GM19467 (cell line): ENCODE measurements around the gene GALNTL6.
"Not testable (repeated sequence)": the region's sequence is repeated elsewhere in the genome, so short reads cannot be mapped to it uniquely, and the experiment has no call there.

Experiments
- ATAC-seq: cut with Tn5 transposase; IDR thresholded peaks from one replicate; pipeline ENCODE4 v1.9.1; 2021; ENCODE audit warnings: mild to moderate bottlenecking, moderate library complexity; ENCODE audit not compliant: unreplicated experiment

Gene GALNTL6

DNA sequence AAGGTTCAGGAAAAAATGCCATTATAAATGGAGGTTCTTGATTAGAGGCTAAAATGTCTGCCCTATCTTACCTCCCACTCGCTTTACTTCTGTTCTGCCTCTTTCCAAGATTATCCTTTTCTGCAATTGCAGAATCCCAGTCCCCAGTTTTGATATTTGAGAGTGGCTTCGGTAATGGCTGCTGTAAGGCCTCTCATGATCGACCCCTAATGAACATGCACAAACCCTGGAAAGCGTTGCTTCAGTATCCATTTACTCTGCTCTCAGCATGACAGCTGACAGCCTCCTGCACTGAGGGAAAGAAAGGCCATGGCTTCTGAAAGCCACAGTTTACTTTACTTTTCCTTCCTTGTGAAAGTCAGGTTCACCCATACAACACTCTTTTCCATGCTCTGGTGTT lies 1030.0 kb downstream of the GALNTL6 start:
- no peak for ATAC-seq

DNA sequence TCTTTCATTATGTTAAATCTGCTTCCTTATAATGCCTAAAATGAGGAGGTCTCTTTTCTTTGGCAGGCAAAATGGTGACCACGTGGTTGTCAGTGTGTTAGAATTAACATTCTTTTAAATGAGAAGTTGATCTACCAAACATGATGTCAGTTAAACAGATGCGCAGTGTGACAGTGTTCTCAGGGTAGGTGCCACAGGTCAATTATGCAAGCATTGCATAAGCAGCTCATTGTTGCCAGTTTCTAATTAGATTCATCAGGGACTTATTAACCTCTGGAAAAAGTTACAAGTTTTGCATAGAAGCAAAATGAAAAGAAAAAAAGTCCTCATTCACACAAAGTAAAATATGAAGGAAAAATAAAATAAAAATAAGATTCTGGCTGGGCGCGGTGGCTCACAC lies 1031.4 kb downstream of the GALNTL6 start:
- no peak for ATAC-seq

DNA sequence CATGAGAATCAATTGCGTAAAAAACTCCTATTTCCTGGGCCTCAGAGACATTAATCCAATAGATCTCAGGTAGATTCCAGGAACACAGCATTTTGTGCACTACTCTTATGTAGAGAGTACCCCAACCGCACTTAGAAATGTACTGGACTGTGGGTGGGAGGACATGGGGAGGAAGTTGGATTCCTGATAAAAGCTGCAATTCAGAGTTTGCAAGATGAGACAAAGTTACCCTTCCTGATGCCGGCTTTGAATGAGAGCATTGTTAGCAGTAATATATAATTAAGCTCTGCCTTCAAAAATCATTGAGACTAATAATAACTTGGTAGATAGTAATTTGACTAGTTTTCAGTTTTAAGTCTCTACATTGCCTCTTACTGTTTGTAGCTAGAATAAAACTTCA lies 1032.1 kb downstream of the GALNTL6 start:
- ATAC-seq: no peak

DNA sequence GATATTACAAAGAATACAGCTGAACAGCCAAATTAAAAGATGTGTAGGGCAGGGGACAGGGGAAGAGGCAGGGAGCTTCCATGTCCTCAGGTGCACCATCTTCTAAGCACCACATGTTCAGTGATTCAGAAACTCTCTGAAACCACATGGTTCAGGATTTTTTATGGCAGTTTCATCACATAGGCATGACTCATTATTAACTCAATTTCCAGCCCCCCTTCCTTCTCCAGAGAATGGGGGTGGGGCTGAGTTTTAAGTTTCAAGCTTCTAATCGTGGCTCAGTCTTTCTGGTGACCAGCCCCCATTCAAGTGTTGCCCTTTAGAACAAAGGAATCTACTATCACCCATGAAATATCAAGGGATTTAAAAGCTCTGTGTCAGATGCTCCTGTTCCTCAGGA lies 1037.6 kb downstream of the GALNTL6 start:
- no peak for ATAC-seq

DNA sequence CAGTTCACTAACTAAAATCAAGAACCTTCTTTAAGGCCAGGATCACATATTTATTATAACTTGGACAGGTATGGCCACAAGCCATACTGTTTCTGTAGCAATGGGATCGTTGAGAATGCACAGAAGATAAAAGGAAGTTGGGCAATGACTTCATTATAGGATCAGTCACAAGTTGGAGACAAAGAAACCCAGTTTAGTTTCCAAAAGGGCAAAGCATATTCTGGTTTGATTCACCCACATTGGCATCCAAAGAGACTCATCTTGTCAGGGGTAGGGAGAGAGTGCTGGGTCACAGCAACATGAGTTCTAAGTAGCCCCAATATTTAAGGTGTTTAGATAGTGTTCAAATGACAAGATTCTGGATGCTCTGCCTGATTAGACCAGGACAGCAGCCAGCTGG lies 1038.3 kb downstream of the GALNTL6 start:
- ATAC-seq: no peak

DNA sequence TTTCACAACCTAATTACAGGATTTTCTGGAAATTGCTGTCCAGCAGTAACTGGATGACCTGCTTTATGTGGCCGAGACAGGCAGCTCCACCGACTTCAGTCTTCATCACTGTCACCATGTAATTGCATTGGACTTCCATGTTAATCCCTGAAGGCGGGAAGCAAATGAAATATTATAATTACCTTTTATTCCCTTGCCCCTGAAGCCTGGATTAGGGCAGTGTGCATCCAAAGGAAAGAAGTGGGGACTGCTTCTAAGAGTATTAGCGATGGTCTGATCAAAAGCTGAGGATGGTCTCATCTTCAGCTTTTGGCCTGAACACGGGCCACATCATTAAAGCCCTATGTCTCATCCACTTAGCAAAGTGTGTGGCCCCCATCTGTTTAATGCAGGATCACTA lies 1043.8 kb downstream of the GALNTL6 start:
- no peak for ATAC-seq

DNA sequence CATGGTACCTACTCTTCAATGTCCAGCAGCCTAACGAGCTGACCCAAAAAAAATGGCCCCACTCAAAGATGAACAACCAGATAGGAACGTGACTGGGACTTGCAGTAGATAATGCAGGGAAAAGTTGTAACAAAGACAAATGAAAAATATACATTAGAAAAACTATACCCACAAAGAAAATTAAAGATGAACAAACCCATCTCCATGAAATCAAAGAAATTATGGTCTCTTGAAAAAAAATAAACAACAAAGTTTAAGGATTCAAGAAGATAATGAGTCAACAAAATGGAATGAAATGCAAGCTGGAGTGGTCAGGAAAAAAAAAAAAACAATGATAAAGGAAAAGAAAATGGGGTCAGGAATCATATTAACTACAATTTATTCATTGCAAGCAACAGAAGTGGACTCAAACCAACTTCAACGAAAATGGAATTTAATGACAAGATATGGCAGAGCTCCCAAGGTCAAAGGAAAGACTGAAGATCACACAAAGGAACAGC lies 1045.6 kb downstream of the GALNTL6 start:
- no peak for ATAC-seq

DNA sequence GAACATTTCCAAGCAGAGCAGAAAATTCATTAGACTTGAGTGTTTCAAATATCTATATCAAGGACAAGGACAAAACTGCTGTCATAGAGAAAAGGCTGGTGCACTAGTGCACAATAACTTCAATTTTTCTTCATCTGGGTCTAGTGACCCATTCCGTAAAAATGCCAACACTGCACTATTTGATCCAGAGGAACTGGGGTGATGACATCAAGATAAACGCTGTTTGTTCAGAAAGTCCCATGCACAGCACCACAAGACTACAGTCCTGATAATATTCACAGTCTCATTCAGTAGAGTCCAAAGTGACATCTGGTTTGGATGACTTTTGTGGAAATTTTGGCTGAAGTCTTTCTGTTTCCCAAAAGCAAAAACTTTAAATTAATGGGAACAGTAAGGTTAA lies 1051.9 kb downstream of the GALNTL6 start:
- ATAC-seq: no peak

DNA sequence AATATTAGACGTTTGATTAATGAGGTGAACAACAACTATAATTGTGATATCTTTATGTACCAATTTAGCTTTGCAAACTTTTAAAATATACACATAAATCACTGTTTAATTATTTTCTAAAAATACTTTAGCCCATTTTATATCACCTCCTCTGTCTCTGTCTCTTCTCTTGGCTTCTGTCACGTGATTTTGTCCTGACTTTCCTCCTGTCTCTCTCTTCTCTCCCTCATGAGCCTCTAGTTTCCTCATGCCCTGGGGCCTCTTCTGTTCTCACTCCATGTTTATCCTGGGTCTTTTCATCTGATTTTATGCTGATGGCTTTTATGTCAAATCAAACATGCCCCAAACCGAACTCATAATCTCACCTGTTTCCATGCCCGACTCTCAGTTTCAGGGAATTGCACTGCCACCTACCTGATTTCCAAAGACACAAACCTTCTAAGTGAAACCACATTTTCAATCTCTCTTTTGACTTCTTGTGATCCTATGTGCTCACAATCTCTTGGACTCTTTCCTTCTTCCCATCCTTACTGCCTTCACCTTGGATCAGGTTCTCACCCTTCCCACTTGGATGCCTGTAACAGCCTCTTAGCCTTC lies 1052.4 kb downstream of the GALNTL6 start:
- ATAC-seq: no peak

DNA sequence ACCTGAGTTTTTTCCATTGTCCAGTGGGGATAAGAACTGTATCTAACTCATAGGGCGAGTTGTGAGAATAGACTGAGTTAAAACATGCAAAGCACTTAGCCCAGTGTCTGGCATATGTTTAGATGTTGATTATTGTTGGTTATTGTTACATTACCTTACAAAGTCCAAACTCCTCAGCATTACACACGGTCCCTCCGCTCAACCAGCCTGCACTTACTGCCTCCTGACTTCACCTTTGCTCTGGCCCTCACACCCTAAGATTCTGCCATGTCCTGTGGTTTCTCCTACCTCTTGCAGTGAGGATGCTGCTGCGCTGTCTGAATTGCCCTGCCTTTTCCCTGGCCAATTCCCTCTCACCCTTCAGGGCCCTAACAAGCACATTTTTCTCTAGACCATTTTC lies 1053.2 kb downstream of the GALNTL6 start:
- no peak for ATAC-seq

DNA sequence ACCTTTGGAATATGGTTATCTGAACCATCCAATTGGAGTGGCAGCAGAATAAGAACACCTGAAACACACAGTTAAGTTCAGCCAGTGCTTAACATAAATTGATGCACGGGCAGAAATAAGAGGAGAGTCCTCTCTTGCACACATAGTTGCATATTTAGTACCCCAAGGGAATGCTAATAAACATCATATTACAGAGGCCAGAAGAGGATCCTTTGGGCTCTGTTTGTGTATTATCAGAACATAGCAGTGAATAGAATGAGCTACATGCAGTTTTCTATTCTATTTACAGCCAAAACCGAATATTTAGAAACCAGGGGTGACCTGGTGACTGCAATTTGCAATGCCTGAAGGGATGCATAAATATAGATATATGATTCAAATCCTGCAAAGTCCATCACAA lies 1054.6 kb downstream of the GALNTL6 start:
- no peak for ATAC-seq

DNA sequence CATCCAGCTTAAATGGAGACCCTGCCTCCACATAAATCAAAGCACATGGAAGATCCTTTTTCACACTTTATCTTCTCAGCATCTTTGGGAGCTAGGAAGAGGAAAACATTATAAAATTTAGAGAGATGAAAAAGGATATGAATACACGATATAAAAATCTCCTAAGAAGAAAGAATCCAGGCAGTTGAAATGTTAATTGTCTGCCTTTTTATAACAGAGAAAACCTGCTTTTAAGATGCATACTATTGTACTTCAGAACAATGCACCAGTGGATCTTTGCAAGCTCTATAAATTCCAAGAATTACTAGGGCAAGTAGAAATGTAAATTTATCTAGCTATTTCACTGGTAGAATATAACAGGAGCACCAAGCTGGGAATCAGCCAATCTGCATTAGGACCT lies 1055.1 kb downstream of the GALNTL6 start:
- no peak for ATAC-seq

DNA sequence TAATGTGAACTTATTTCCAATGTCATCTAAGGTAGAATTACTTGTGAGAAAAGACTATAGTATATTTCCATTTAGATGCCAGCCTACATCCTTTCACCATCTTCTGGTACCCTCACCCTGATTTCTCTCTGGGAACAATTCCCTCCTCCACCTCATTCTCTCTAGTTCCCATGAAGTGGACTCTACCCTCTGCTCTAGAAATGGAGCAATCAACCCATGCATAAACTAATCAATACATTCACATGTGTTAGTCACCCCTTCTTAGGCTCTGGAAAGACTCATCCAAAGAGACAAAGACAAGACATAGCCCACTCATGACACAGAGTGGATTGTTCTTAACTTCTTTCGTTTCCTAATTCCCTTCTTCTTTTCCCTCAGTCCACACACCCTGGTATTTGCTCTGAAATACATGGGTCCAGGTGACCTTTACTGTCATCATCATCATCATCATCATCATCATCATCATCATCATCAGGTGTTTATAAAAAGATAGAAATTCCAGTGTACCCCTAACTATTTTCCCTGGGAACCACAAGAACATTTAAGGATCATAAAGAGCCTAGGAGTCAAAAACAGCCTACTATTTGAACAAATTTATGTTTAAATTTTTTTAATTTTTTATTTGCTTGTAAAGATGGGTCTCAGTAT lies 1056.5 kb downstream of the GALNTL6 start:
- no peak for ATAC-seq

DNA sequence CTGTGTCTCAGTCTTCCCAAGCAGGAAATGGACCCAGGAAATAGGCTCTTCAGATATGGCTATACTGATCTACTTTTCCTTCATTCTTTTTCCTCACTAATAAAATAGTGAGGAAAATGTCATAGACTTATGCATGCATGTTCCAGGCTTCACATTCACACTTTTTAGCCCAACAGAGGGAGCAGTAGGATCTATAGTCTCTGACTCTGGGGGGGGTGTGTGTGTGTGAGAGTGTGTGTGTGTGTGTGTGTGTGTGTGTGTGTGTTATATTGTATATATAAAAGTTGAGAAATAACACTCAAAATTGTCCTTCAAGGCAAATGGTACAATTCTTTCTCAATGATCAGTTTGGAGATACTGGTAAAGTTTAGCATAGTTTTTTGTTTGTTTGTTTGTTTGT lies 1058.2 kb downstream of the GALNTL6 start:
- no peak for ATAC-seq

DNA sequence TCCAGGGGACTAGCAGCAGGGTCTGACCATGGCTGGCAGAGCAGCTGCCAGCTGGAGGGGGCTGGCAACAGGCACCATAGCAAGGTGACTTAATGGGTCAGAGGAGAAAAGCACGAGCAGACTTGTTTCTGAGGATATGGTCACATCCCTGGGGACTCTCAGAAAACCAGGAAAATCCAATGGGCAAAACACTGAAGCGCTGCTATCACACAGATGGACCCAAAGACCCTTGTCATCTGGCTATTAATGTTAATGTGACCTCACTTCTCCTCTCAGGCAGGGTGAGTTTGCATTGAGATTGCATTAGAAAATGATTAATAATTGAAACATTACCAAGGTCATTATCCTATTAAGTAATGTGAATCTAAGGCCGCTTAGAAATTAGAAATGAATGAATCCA lies 1061.7 kb downstream of the GALNTL6 start:
- no peak for ATAC-seq

DNA sequence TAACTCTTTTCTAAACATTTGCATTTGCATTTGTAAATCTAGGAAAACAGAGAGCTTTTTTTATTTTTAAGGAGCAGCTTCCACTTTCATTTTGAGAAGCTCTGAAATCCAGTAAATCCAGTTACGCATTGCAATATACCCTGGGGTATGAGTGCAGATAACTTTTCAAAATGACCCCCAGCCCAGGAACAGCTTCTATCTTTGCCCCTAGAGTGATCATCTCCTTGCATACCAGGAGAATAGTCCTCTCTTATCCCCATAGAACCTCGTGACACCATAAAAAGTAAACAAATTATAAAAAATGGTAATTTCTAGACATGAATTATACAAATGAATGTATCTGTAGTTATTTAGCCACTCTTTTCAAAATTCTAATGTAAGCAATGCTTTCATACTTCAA lies 1063.2 kb downstream of the GALNTL6 start:
- no peak for ATAC-seq

DNA sequence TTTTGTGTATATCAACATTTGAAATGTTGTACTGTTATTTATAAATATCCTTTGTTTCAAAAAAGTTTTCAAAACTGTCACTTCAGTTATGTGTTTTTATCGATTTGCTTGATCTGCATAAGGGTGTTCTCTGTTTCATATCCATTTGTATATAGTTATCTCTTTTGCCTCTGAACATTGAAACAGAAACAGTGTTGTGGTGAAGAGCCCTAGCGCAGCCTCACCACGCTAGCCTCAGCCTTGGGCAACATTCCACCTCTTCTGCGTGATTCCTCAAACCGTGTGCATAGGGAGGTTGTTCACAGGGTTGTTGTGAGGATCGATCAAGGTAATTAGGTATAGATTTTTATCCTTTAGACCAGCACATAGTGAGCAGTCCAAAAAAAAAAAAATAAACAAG lies 1068.4 kb downstream of the GALNTL6 start:
- no peak for ATAC-seq

DNA sequence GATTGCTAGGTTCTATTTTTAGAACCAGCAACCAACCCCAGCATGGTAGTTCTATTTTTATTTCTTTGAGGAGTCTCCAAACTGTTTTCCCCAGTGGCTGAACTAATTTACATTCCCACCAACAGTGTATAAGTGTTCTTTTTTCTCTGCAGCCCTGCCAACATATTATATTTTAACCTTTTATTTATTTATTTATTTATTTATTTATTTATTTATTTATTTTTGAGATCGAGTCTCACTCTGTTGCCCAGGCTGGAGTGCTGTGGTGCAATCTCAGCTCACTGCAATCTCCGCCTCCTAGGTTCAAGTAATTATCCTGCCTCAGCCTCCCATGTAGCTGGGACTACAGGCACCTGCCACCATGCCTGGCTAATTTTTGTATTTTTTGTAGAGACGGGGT lies 1074.2 kb downstream of the GALNTL6 start:
- ATAC-seq: not testable (repeated sequence)

DNA sequence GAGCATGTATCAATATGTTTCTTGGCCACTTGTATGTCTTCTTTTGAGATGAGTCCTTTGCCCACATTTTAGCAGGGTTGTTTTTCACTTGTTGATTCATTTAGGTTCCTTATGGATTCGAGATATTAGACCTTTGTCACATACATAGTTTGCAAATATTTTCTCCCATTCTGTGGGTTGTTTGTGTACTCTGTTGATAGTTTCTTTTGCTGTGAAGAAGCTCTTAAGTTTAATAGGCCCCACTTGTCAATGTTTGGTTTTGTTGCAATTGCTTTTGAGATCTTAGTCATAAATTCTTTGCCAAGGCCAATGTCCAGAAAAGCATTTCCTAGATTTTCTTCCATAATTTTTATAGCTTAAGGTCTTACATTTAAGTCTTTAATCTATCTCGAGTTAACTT lies 1074.8 kb downstream of the GALNTL6 start:
- ATAC-seq: no peak

DNA sequence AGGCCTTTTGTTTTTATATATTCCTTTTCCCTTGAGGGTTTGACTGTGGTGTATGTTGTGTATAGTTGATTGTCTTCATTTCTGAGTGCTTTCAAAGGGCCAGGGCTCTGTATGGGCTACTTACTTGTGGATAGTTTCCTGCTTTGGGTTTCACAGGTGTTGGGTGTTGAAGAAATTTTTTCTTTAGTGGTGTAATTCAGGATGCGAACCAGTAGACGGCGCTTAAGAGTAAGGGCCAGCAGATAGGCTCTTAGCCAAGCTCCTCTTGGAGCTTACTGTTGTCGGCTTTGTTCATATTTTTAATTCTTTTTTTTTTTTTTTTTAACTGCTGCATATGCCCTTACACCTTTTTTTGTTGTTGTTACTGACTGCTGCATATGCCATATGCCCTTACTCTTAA lies 1079.1 kb downstream of the GALNTL6 start:
- no peak for ATAC-seq

DNA sequence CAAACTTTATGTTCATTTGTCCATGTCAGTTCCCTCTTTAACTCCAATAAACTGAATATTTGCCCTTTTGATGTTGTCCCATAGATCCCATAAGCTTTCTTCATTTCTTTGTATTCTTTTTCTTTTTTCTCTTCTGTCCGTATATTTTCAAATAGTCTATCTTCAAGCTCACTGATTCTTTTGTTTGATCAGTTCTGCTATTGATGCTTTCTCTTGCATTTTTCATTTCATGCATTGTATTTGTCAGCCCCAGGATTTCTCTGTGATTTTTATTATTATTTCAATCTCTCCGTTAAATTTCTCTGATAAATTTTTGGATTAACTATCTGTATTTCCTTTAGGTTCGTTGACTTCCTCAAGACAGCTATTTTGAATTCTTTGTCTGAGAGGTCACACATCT lies 1082.5 kb downstream of the GALNTL6 start:
- no peak for ATAC-seq

DNA sequence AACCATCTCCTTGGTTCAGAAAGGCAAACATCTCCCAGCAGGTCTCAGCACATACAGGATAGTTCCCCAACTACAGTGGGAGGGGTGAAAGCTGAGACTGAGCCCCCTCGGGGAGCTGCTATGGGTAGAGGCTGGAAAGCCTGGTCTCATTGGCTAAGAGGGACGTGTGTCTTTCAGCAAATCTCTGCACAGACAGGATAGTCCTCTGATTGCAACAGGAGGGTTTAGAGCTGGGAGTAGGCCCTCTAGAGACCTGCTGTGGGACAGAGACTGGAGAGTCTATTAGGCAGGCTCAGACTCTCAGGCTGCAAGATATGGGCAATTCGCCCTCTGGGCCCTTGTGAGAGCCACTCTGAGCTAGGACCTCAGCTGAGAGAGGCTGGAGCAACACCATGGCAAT lies 1083.8 kb downstream of the GALNTL6 start:
- no peak for ATAC-seq

DNA sequence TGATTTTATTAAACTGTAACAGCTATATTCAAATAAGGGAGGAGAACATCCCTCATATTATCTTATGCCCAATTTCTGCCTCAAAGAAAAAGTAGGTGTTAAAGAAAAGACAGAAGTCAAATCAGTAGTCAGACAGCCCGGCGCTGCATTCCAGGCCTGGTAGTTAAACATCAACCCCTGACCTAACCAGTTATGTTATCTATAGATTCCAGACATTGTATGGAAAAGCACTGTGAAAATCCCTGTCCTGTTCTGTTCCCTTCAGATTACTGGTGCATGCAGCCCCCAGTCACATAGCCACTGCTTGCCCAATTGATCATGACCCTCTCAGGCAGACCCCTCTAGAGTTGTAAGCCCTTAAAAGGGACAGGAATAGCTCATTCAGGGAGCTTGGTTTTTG lies 1085.5 kb downstream of the GALNTL6 start:
- no peak for ATAC-seq
